PC-3 (cell line): ENCODE results near the gene CA7. TPM values are rescaled to one million over a fixed set of nuclear protein-coding genes. Genes with fewer than 3 reads are reported as not detected.
A peak's percentile ranks its signal among the peaks of the same experiment; 100 is the strongest.

Source experiments
- ATAC-seq: fragments of 200-7000 bp; cut with Tn5 transposase; 2 replicates; pipeline ENCODE4 v1.9.1; 2020; ENCODE audit warnings: mild to moderate bottlenecking, moderate library complexity
- BruUV-seq: library from RNA; stranded (reverse); fragments of 400-500 nt; replicated peaks from 2 replicates; lab custom pipeline; 2021; lab: Mats Ljungman, UMichigan
- CTCF ChIA-PET: fragments of 300-600 bp; sonication (Branson Sonifier 250); formaldehyde crosslinking; loops from one replicate; lab custom pipeline; 2022; ENCODE audit warnings: antibody characterized with exemption; lab: Charles Lee
- POLR2A ChIA-PET: fragments of 300-600 bp; sonication (Branson Sonifier 250); formaldehyde crosslinking; loops from one replicate; lab custom pipeline; 2022; ENCODE audit warnings: antibody characterized with exemption; ENCODE audit not compliant: unreplicated experiment; lab: Charles Lee
- DNase-seq: peaks from one replicate; pipeline ENCODE4 v3.0.0-alpha.2; 2015
- H2AFZ ChIP-seq: fragments of 300-600 bp; sonication (generic); 2 replicates; pipeline ENCODE4 v1.6.0; 2016; ENCODE audit warnings: antibody characterized with exemption, low read length
- H3F3A ChIP-seq: fragments of 300-600 bp; sonication (generic); one replicate; pipeline ENCODE4 v1.6.0; 2017; ENCODE audit warnings: antibody characterized with exemption, low read length, control low read depth, mild to moderate bottlenecking; ENCODE audit not compliant: unreplicated experiment
- H3K27ac ChIP-seq: fragments of 300-600 bp; sonication (generic); 2 replicates; pipeline ENCODE4 v1.5.1; 2016; ENCODE audit warnings: mild to moderate bottlenecking, low read length
- H3K27me3 ChIP-seq: fragments of 300-600 bp; sonication (generic); 2 replicates; pipeline ENCODE4 v1.6.1; 2016; ENCODE audit warnings: low read length, mixed read lengths
- H3K36me3 ChIP-seq: fragments of 300-600 bp; sonication (generic); 2 replicates; pipeline ENCODE4 v1.6.1; 2016; ENCODE audit warnings: low read depth, mixed run types, low read length, mixed read lengths
- H3K4me1 ChIP-seq: fragments of 300-600 bp; sonication (generic); 2 replicates; pipeline ENCODE4 v1.5.1; 2016; ENCODE audit warnings: low read length; ENCODE audit not compliant: insufficient read depth
- H3K4me2 ChIP-seq: fragments of 300-600 bp; sonication (generic); 2 replicates; pipeline ENCODE4 v1.6.0; 2016; ENCODE audit warnings: low read length
- H3K4me3 ChIP-seq: fragments of 300-600 bp; sonication (generic); 2 replicates; pipeline ENCODE4 v1.5.1; 2016; ENCODE audit warnings: mild to moderate bottlenecking, low read length, mixed read lengths
- H3K79me2 ChIP-seq: fragments of 300-600 bp; sonication (generic); 2 replicates; pipeline ENCODE4 v1.6.1; 2017; ENCODE audit warnings: low read length, mixed read lengths
- H3K9ac ChIP-seq: fragments of 300-600 bp; sonication (generic); 2 replicates; pipeline ENCODE4 v1.6.0; 2016; ENCODE audit warnings: mild to moderate bottlenecking, low read length
- H3K9me2 ChIP-seq: fragments of 300-600 bp; sonication (generic); replicated peaks from 2 replicates; pipeline ENCODE4 v1.6.1; 2016; ENCODE audit warnings: mixed run types, low read length, mixed read lengths
- H3K9me3 ChIP-seq: fragments of 300-600 bp; sonication (generic); 2 replicates; pipeline ENCODE4 v1.6.1; 2016; ENCODE audit warnings: low read length, mixed read lengths
- H4K20me1 ChIP-seq: fragments of 300-600 bp; sonication (generic); 2 replicates; pipeline ENCODE4 v1.6.1; 2016; ENCODE audit warnings: low read length, mixed read lengths
- CTCF ChIP-seq: fragments of 300-600 bp; sonication (generic); conservative IDR thresholded peaks from 2 replicates; pipeline ENCODE4 v1.5.1; 2017; ENCODE audit warnings: antibody characterized with exemption, low read depth, mild to moderate bottlenecking, low read length
- EZH2 ChIP-seq: fragments of 300-600 bp; sonication (generic); IDR thresholded peaks from one replicate; pipeline ENCODE4 v1.6.1; 2017; ENCODE audit warnings: antibody characterized with exemption, mild to moderate bottlenecking, low read length; ENCODE audit not compliant: unreplicated experiment
- EZH2phosphoT487 ChIP-seq: fragments of 300-600 bp; sonication (generic); IDR thresholded peaks from 2 replicates; pipeline ENCODE4 v1.6.1; 2018; ENCODE audit warnings: mild to moderate bottlenecking, antibody characterized with exemption, low read length, borderline replicate concordance
- intact Hi-C: fragments of 100-400 bp; cut with micrococcal nuclease; formaldehyde crosslinking; loops from 2 replicates; pipeline ENCODE4 v1.9.0; 2023
- total RNA-seq: library from RNA; depleted of rRNA; stranded (reverse); fragments of >200 nt; gene quantifications from 2 replicates; pipeline ENCODE4 v1.2.3, GENCODE V29; 2014

Gene CA7
- total RNA-seq, 1 experiment from 2014 or later = not detected

- H3K4me3 ChIP-seq = no peak overlapping the region
- H3F3A ChIP-seq = no peaks in the 10 kb centered on the region
- H3K79me2 ChIP-seq = no peaks in the 10 kb centered on the region
- intact Hi-C loops = no loop called here
- H3K4me2 ChIP-seq = no peak overlapping the region
- no peak for ATAC-seq
- BruUV-seq = no TSS peak
- ChIA-PET POLR2A (no interaction called here), CTCF (no interaction called here)
- no peak overlapping the region for H3K27ac ChIP-seq
- no peaks in the 10 kb centered on the region for H3K9me3 ChIP-seq
- no peak for DNase-seq
- H3K9me2 ChIP-seq = no peaks in the 10 kb centered on the region
- no peaks in the 10 kb centered on the region for H3K4me1 ChIP-seq
- H3K36me3 ChIP-seq = no peaks in the 10 kb centered on the region
- no peak overlapping the region for H2AFZ ChIP-seq
- peaks cover 18% of the 10 kb centered on the region for H3K27me3 ChIP-seq
- H4K20me1 ChIP-seq = no peaks in the 10 kb centered on the region
- no peak overlapping the region for H3K9ac ChIP-seq
- TF ChIP-seq EZH2phosphoT487 (no peak), CTCF (no peak), EZH2 (no peak)
These were observed 1.0 kb upstream of the CA7 start for GRCh38 chr16:66843191-66843590.

- no TSS peak for BruUV-seq
- Histone ChIP-seq H3K4me2 (peak overlapping the region; percentile 86), H3K9me3 (no peaks in the 10 kb centered on the region), H3K4me3 (peak overlapping the region; percentile 62; the same call in 1 of the 2 replicates), H3K27ac (no peak overlapping the region), H2AFZ (0 out of 2 replicates have a peak overlapping the region, but pooled peaks have one; percentile 34), H3F3A (no peaks in the 10 kb centered on the region), H3K79me2 (no peaks in the 10 kb centered on the region), H3K27me3 (peaks cover 18% of the 10 kb centered on the region), H3K36me3 (no peaks in the 10 kb centered on the region), H3K9me2 (no peaks in the 10 kb centered on the region), H3K4me1 (no peaks in the 10 kb centered on the region), H4K20me1 (no peaks in the 10 kb centered on the region), H3K9ac (no peak overlapping the region)
- no peak for DNase-seq
- POLR2A ChIA-PET = no interaction called here
- no peak for TF ChIP-seq EZH2phosphoT487
- no peak for TF ChIP-seq EZH2
- TF ChIP-seq CTCF = no peak
- CTCF ChIA-PET = interaction anchor here (0.8 kb wide), 1 partner anchor 13 kb away, joined by 3 read pairs; the partner anchor contains the start of gene NAE1
- ATAC-seq = peak; percentile 27
- intact Hi-C loops = no loop called here
These were observed 239 bp upstream of the CA7 start for GRCh38 chr16:66844009-66844341.

- TF ChIP-seq EZH2 (no peak), CTCF (no peak), EZH2phosphoT487 (no peak)
- Histone ChIP-seq H2AFZ (peak overlapping the region; percentile 34; the same call in 1 of the 2 replicates), H3K27ac (no peak overlapping the region), H3K79me2 (no peaks in the 10 kb centered on the region), H3K4me2 (peak overlapping the region; percentile 86), H3K36me3 (no peaks in the 10 kb centered on the region), H3K9me3 (no peaks in the 10 kb centered on the region), H3K4me3 (peak overlapping the region; percentile 62), H3K27me3 (peaks cover 18% of the 10 kb centered on the region), H3K9me2 (no peaks in the 10 kb centered on the region), H3F3A (no peaks in the 10 kb centered on the region), H3K9ac (no peak overlapping the region), H3K4me1 (no peaks in the 10 kb centered on the region), H4K20me1 (no peaks in the 10 kb centered on the region)
- POLR2A ChIA-PET = no interaction called here
- intact Hi-C loops = no loop called here
- DNase-seq (no peak), ATAC-seq (no peak)
- BruUV-seq = no TSS peak
- CTCF ChIA-PET = no interaction called here
These were observed 831 bp downstream of the CA7 start for GRCh38 chr16:66845080-66845410.
